G401 (cell line): ENCODE results near the gene TMEM164. TPM values are rescaled to one million over a fixed set of nuclear protein-coding genes. Genes with fewer than 3 reads are reported as not detected.
"Not testable (repeated sequence)": the region's sequence is repeated elsewhere in the genome, so short reads cannot be mapped to it uniquely, and the experiment has no call there.

ENCODE experiments used
- DNase-seq: peaks from one replicate; pipeline ENCODE4 v3.0.0-alpha.2; 2015; ENCODE audit warnings: low spot score
- in situ Hi-C: cut with HindIII; loops from 2 replicates; pipeline ENCODE4 v1.10.0; 2016; ENCODE audit warnings: low sequenced_read_pairs, mixed read lengths
- total RNA-seq: library from RNA; depleted of rRNA; stranded (reverse); fragments of >200 nt; shearing (Covaris generic); gene quantifications from 2 replicates; pipeline ENCODE4 v1.2.3, GENCODE V29; 2014

Gene TMEM164
- total RNA-seq, 1 experiment from 2014 or later, result 7.0 TPM

- no peak for DNase-seq
- in situ Hi-C loops, result no loop called here
These were observed 151.0 kb downstream of the TMEM164 start for GRCh38 chrX:110153896-110154295.

- DNase-seq, in situ Hi-C loops: not testable (repeated sequence)
These were observed 151.4 kb downstream of the TMEM164 start for GRCh38 chrX:110154328-110154727.

GRCh38 chrX:110155759-110156158, 152.8 kb downstream of the TMEM164 start:
- DNase-seq, result no peak
- in situ Hi-C loops, result no loop called here

- no peak for DNase-seq
- in situ Hi-C loops, result no loop called here
These were observed 153.3 kb downstream of the TMEM164 start for GRCh38 chrX:110156167-110156754.

GRCh38 chrX:110157444-110157843, 154.5 kb downstream of the TMEM164 start:
- no peak for DNase-seq
- in situ Hi-C loops, result no loop called here

- no peak for DNase-seq
- in situ Hi-C loops, result no loop called here
These were observed 156.3 kb downstream of the TMEM164 start for GRCh38 chrX:110159235-110159634.

- in situ Hi-C loops, result no loop called here
- no peak for DNase-seq
These were observed 157.0 kb downstream of the TMEM164 start for GRCh38 chrX:110159865-110160264.

- DNase-seq, result no peak
- in situ Hi-C loops, result no loop called here
These were observed 158.4 kb downstream of the TMEM164 start for GRCh38 chrX:110161361-110161686.

- no peak for DNase-seq
- in situ Hi-C loops, result no loop called here
These were observed 159.2 kb downstream of the TMEM164 start for GRCh38 chrX:110162131-110162530.

GRCh38 chrX:110162867-110163266, 160.0 kb downstream of the TMEM164 start:
- in situ Hi-C loops, result no loop called here
- no peak for DNase-seq

GRCh38 chrX:110163488-110163887, 160.6 kb downstream of the TMEM164 start:
- in situ Hi-C loops, result no loop called here
- no peak for DNase-seq

GRCh38 chrX:110167952-110168451, 165.1 kb downstream of the TMEM164 start:
- in situ Hi-C loops, result no loop called here
- DNase-seq, result no peak

GRCh38 chrX:110168585-110168984, 165.7 kb downstream of the TMEM164 start:
- in situ Hi-C loops, result no loop called here
- no peak for DNase-seq

- no peak for DNase-seq
- in situ Hi-C loops, result no loop called here
These were observed 167.1 kb downstream of the TMEM164 start for GRCh38 chrX:110170029-110170428.

- DNase-seq, result no peak
- in situ Hi-C loops, result no loop called here
These were observed 168.5 kb downstream of the TMEM164 start for GRCh38 chrX:110171442-110171841.

GRCh38 chrX:110172215-110172614, 169.3 kb downstream of the TMEM164 start:
- in situ Hi-C loops, result no loop called here
- no peak for DNase-seq

GRCh38 chrX:110173192-110174175, 170.6 kb downstream of the TMEM164 start:
- DNase-seq, result no peak
- in situ Hi-C loops, result no loop called here

- no peak for DNase-seq
- in situ Hi-C loops, result no loop called here
These were observed 172.2 kb downstream of the TMEM164 start for GRCh38 chrX:110175146-110175545.

- DNase-seq, result no peak
- in situ Hi-C loops, result no loop called here
These were observed 172.8 kb downstream of the TMEM164 start for GRCh38 chrX:110175696-110176095.

- in situ Hi-C loops, result no loop called here
- no peak for DNase-seq
These were observed 175.4 kb downstream of the TMEM164 start for GRCh38 chrX:110178179-110178865.
